Endothelial cell of umbilical vein (primary cell): ENCODE results near the gene TPCN2. TPM values are rescaled to one million over a fixed set of nuclear protein-coding genes. Genes with fewer than 3 reads are reported as not detected.

Experiments used
- BruUV-seq: library from RNA; stranded (reverse); fragments of 400-500 nt; replicated peaks from 2 replicates; lab custom pipeline; 2021; lab: Mats Ljungman, UMichigan
- CTCF ChIA-PET: fragments of 300-600, 350-600 bp; sonication (Branson Sonifier 250); formaldehyde crosslinking; loops from one replicate; lab custom pipeline; 2021; ENCODE audit warnings: antibody characterized with exemption, inconsistent platforms; lab: Charles Lee
- POLR2A ChIA-PET: fragments of 300-600, 350-600 bp; sonication (Branson Sonifier 250); formaldehyde crosslinking; loops from one replicate; lab custom pipeline; 2021; ENCODE audit warnings: antibody characterized with exemption, inconsistent platforms; lab: Charles Lee
- DNase-seq: peaks from one replicate; pipeline ENCODE4 v3.0.0-alpha.2; 2011; ENCODE audit warnings: low read depth, low spot score
- FAIRE-seq: peaks from 2 replicates; lab custom pipeline; 2011; peaks lifted over from hg19 to GRCh38; lab: Jason Lieb, UNC
- H2AFZ ChIP-seq: 2 replicates; pipeline ENCODE4 v1.6.0; 2012; ENCODE audit warnings: low read depth, low read length, control low read depth, inconsistent platforms
- H3K27ac ChIP-seq: 2 replicates; pipeline ENCODE4 v1.5.1; 2011; ENCODE audit warnings: low read depth, mild to moderate bottlenecking, control low read depth, low read length, moderate library complexity; ENCODE audit not compliant: insufficient read depth
- H3K27me3 ChIP-seq, 2 experiments: 2 replicates each; pipeline versions ENCODE4 v1.6.0 to v1.6.1; 2011; ENCODE audit warnings: low read length in 2 of 2, mixed read lengths in 1 of 2; ENCODE audit not compliant: control insufficient read depth in 2 of 2, insufficient read depth in 2 of 2
- H3K36me3 ChIP-seq, 2 experiments: 2 replicates in 1 of 2; 3 replicates in 1 of 2; pipeline ENCODE4 v1.5.1; 2011; ENCODE audit warnings: low read length in 2 of 2, mild to moderate bottlenecking in 1 of 2, moderate library complexity in 1 of 2; ENCODE audit not compliant: control insufficient read depth in 2 of 2, insufficient read depth in 2 of 2; ENCODE audit errors: extremely low read depth in 1 of 2
- H3K4me1 ChIP-seq: 3 replicates; pipeline ENCODE4 v1.5.1; 2011; ENCODE audit warnings: mild to moderate bottlenecking, low read length; ENCODE audit not compliant: control insufficient read depth, insufficient read depth; ENCODE audit errors: extremely low read depth
- H3K4me2 ChIP-seq: 2 replicates; pipeline ENCODE4 v1.6.1; 2011; ENCODE audit warnings: low read length, control low read depth, mixed read lengths; ENCODE audit not compliant: insufficient read depth
- H3K4me3 ChIP-seq, 3 experiments: fragments of 200-600 bp in 1 of 3; sonication (generic), shearing (Covaris generic) in 1 of 3; replicated peaks in 1 of 3; 2 replicates each; pipeline ENCODE4 v1.5.1; 2011 to 2016; ENCODE audit warnings: control low read depth in 3 of 3, low read length in 3 of 3, mild to moderate bottlenecking in 2 of 3, inconsistent platforms in 1 of 3, low read depth in 1 of 3, moderate library complexity in 1 of 3; ENCODE audit not compliant: insufficient read depth in 1 of 3
- H3K79me2 ChIP-seq: 2 replicates; pipeline ENCODE4 v1.6.0; 2012; ENCODE audit warnings: low read length, inconsistent platforms; ENCODE audit not compliant: control insufficient read depth, insufficient read depth
- H3K9ac ChIP-seq: replicated peaks from 2 replicates; pipeline ENCODE3; 2011; ENCODE audit warnings: low read length, control low read depth; ENCODE audit not compliant: insufficient read depth; ENCODE audit errors: extremely low read depth
- H3K9me1 ChIP-seq: replicated peaks from 3 replicates; pipeline ENCODE4 v1.6.0; 2011; ENCODE audit warnings: mild to moderate bottlenecking, low read length; ENCODE audit not compliant: control insufficient read depth, insufficient read depth; ENCODE audit errors: extremely low read depth
- H3K9me3 ChIP-seq: replicated peaks from 2 replicates; pipeline ENCODE4 v1.5.1; 2012; ENCODE audit warnings: low read length, inconsistent platforms; ENCODE audit not compliant: control insufficient read depth, insufficient read depth
- H4K20me1 ChIP-seq: replicated peaks from 2 replicates; pipeline ENCODE3; 2011; ENCODE audit warnings: mild to moderate bottlenecking, low read length; ENCODE audit not compliant: control insufficient read depth, insufficient read depth; ENCODE audit errors: extremely low read depth
- EZH2 ChIP-seq: IDR thresholded peaks from 2 replicates; pipeline ENCODE4 v1.6.1; 2012; ENCODE audit warnings: borderline replicate concordance, low read depth, mild to moderate bottlenecking, moderate library complexity, low read length, inconsistent platforms; ENCODE audit not compliant: severe bottlenecking
- FOS ChIP-seq: IDR thresholded peaks from 2 replicates; pipeline ENCODE4 v1.6.1; 2011; ENCODE audit warnings: mild to moderate bottlenecking, low read length, moderate library complexity, borderline replicate concordance; ENCODE audit not compliant: insufficient read depth
- GATA2 ChIP-seq: IDR thresholded peaks from 2 replicates; pipeline ENCODE4 v1.7.0; 2011; ENCODE audit warnings: low read depth, mild to moderate bottlenecking, moderate library complexity, mixed read lengths, low read length; ENCODE audit not compliant: insufficient read length, insufficient read depth
- JUN ChIP-seq: IDR thresholded peaks from 2 replicates; pipeline ENCODE4 v1.6.1; 2011; ENCODE audit warnings: borderline replicate concordance, low read depth; ENCODE audit not compliant: insufficient read length, insufficient read depth
- MYC ChIP-seq: IDR thresholded peaks from one replicate; pipeline ENCODE4 v1.6.1; 2011; ENCODE audit warnings: mild to moderate bottlenecking, low read depth, low read length
- POLR2A ChIP-seq: IDR thresholded peaks from 2 replicates; pipeline ENCODE4 v1.6.1; 2012; ENCODE audit warnings: low read depth, mild to moderate bottlenecking, control low read depth, low read length
- POLR2AphosphoS5 ChIP-seq: IDR thresholded peaks from 2 replicates; pipeline ENCODE4 v1.6.1; 2012; ENCODE audit warnings: low read depth, mild to moderate bottlenecking, control low read depth, low read length, moderate library complexity; ENCODE audit not compliant: insufficient read depth
- dilution Hi-C: fragments of 300-500 bp; cut with MboI; formaldehyde crosslinking; loops from one replicate; pipeline ENCODE4 v1.15.0; 2019; ENCODE audit warnings: low sequenced_read_pairs; ENCODE audit not compliant: extremely low pct_ligation_motif_present
- intact Hi-C: fragments of 100-400 bp; cut with micrococcal nuclease; formaldehyde crosslinking; loops from one replicate; pipeline ENCODE4 v1.10.0; 2022
- polyA plus RNA-seq, 4 experiments: library from polyadenylated mRNA; depleted of rRNA in 3 of 4; stranded (reverse) in 3 of 4; unstranded in 1 of 4; fragments of >200 nt; gene quantifications; 2 replicates each; pipeline versions ENCODE4 v1.2.1 to v1.2.3, GENCODE V29; 2011 to 2012; ENCODE audit warnings: missing spikeins in 1 of 4
- total RNA-seq: library from RNA; stranded (reverse); gene quantifications from 2 replicates; pipeline ENCODE4 v1.2.3, GENCODE V29; 2021
- TF ChIP-seq, protein P1 (sequence below), 2 donors: IDR thresholded peaks; 1 replicate in 1 of 2; 2 replicates in 1 of 2; pipeline ENCODE4 v1.5.1; 2011; ENCODE audit warnings: low read length in 2 of 2, mild to moderate bottlenecking in 2 of 2, moderate library complexity in 2 of 2, control low read depth in 1 of 2, inconsistent platforms in 1 of 2, low read depth in 1 of 2; ENCODE audit not compliant: insufficient read depth in 1 of 2; ENCODE audit errors: extremely low read depth in 1 of 2
- TF ChIP-seq, protein P2 (sequence below): IDR thresholded peaks from 2 replicates; pipeline ENCODE4 v1.6.1; 2011; ENCODE audit not compliant: insufficient read depth, insufficient read length

The TPCN2 gene
- total and polyA plus RNA-seq, 2 donors (not counting 3 experiments of a cell fraction or from before 2014, with no cell fraction given), result 10.3 to 13.4 TPM

DNA sequence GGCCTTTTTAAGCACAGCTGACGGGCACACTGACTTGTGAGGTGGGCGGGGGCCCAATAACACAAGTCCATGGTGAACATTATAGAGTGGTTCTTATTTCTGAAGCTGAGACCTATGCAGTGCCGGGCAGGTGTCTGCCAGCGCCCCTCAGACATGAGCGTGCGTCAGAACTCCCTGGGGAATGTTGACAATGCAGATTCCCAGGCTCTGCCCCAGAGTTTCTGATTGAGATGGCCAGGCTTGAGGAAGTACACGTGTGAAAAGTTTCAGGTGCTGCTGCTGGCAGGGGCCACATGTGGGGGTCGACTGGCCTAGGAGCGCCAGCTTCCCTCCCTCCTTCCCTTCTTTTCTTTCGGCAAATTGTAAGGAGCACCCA lies 46.2 kb downstream of the TPCN2 start:
- H3K36me3 ChIP-seq, result no peaks in the 10 kb centered on the region
- intact Hi-C loops (no loop called here), dilution Hi-C loops (no loop called here)
- H3K4me3 ChIP-seq, result no peak overlapping the region
- no peak overlapping the region for H3K4me2 ChIP-seq
- POLR2A ChIA-PET, result no interaction called here
- FAIRE-seq (no peak), DNase-seq (no peak)
- no peaks in the 10 kb centered on the region for H3K9me3 ChIP-seq
- CTCF ChIA-PET, result interaction anchor here (0.7 kb wide), 1 partner anchor 575 kb away, joined by 3 read pairs; no protein-coding TSS in a partner anchor
- TF ChIP-seq FOS (no peak), MYC (no peak), JUN (no peak), EZH2 (no peak), GATA2 (no peak), POLR2A (no peak), POLR2AphosphoS5 (no peak)
- TF ChIP-seq, protein P1, sequence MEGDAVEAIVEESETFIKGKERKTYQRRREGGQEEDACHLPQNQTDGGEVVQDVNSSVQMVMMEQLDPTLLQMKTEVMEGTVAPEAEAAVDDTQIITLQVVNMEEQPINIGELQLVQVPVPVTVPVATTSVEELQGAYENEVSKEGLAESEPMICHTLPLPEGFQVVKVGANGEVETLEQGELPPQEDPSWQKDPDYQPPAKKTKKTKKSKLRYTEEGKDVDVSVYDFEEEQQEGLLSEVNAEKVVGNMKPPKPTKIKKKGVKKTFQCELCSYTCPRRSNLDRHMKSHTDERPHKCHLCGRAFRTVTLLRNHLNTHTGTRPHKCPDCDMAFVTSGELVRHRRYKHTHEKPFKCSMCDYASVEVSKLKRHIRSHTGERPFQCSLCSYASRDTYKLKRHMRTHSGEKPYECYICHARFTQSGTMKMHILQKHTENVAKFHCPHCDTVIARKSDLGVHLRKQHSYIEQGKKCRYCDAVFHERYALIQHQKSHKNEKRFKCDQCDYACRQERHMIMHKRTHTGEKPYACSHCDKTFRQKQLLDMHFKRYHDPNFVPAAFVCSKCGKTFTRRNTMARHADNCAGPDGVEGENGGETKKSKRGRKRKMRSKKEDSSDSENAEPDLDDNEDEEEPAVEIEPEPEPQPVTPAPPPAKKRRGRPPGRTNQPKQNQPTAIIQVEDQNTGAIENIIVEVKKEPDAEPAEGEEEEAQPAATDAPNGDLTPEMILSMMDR (IDR thresholded peaks at IDR 0.05; ENCODE audit: extremely low read depth in 1 of 2, insufficient read depth in 1 of 2, low read depth in 1 of 2, low read length in 2 of 2), result no peak
- TF ChIP-seq, protein P2, sequence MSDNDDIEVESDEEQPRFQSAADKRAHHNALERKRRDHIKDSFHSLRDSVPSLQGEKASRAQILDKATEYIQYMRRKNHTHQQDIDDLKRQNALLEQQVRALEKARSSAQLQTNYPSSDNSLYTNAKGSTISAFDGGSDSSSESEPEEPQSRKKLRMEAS, result no peak
- H4K20me1 ChIP-seq, result no peaks in the 10 kb centered on the region
- no peak overlapping the region for H3K9ac ChIP-seq
- H2AFZ ChIP-seq, result no peak overlapping the region
- no peak overlapping the region for H3K27ac ChIP-seq
- no peaks in the 10 kb centered on the region for H3K9me1 ChIP-seq
- no peaks in the 10 kb centered on the region for H3K79me2 ChIP-seq
- H3K27me3 ChIP-seq, result no peaks in the 10 kb centered on the region
- H3K4me1 ChIP-seq, result no peaks in the 10 kb centered on the region
- no TSS peak for BruUV-seq
